Fibroblast of lung (primary cell): ENCODE data around the gene PTPN5. TPM values are rescaled to one million over a fixed set of nuclear protein-coding genes. Genes with fewer than 3 reads are reported as not detected.

Experiments used
- DNase-seq, 2 donors: peaks; one replicate each; pipeline versions ENCODE4 v3.0.0 to v3.0.0-alpha.2; 2010; ENCODE audit warnings: low read depth in 2 of 2
- H2AFZ ChIP-seq: 2 replicates; pipeline ENCODE4 v1.5.1; 2012; ENCODE audit warnings: low read length, control low read depth, inconsistent platforms
- H3K27ac ChIP-seq: 2 replicates; pipeline ENCODE4 v1.5.1; 2011; ENCODE audit warnings: low read length, control low read depth; ENCODE audit not compliant: insufficient read depth
- H3K27me3 ChIP-seq: 2 replicates; pipeline ENCODE4 v1.5.1; 2011; ENCODE audit warnings: mild to moderate bottlenecking, low read length; ENCODE audit not compliant: control insufficient read depth, insufficient read depth
- H3K36me3 ChIP-seq: 2 replicates; pipeline ENCODE4 v1.5.1; 2011; ENCODE audit warnings: low read length; ENCODE audit not compliant: control insufficient read depth, insufficient read depth
- H3K4me1 ChIP-seq: 2 replicates; pipeline ENCODE4 v1.5.1; 2011; ENCODE audit warnings: low read length; ENCODE audit not compliant: control insufficient read depth, insufficient read depth; ENCODE audit errors: extremely low read depth
- H3K4me2 ChIP-seq: 2 replicates; pipeline ENCODE4 v1.5.1; 2011; ENCODE audit warnings: low read length, control low read depth; ENCODE audit not compliant: insufficient read depth; ENCODE audit errors: extremely low read depth
- H3K4me3 ChIP-seq, 4 experiments: fragments of 200-600 bp in 1 of 4; sonication (generic) in 1 of 4; replicated peaks in 1 of 4; 2 replicates each; pipeline ENCODE4 v1.5.1; 2011 to 2016; ENCODE audit warnings: low read length in 4 of 4, low read depth in 3 of 4, mild to moderate bottlenecking in 3 of 4, control low read depth in 2 of 4, inconsistent platforms in 1 of 4, mixed read lengths in 1 of 4; ENCODE audit not compliant: insufficient read depth in 1 of 4; ENCODE audit errors: control extremely low read depth in 1 of 4
- H3K79me2 ChIP-seq: 2 replicates; pipeline ENCODE4 v1.5.1; 2012; ENCODE audit warnings: mild to moderate bottlenecking, low read length, inconsistent platforms; ENCODE audit not compliant: control insufficient read depth, insufficient read depth
- H3K9ac ChIP-seq: 2 replicates; pipeline ENCODE4 v1.5.1; 2011; ENCODE audit warnings: mild to moderate bottlenecking, low read length, control low read depth; ENCODE audit not compliant: insufficient read depth
- H3K9me3 ChIP-seq: 2 replicates; pipeline ENCODE4 v1.5.1; 2012; ENCODE audit warnings: low read depth, low read length; ENCODE audit not compliant: control insufficient read depth, insufficient read depth
- H4K20me1 ChIP-seq: 2 replicates; pipeline ENCODE4 v1.5.1; 2011; ENCODE audit warnings: low read length; ENCODE audit not compliant: control insufficient read depth, insufficient read depth; ENCODE audit errors: extremely low read depth
- EZH2 ChIP-seq: IDR thresholded peaks from 2 replicates; pipeline ENCODE4 v1.5.1; 2012; ENCODE audit warnings: low read length, control low read depth, mild to moderate bottlenecking; ENCODE audit errors: missing control alignments
- polyA plus RNA-seq, 2 donors: library from polyadenylated mRNA; depleted of rRNA in 1 of 2; stranded (reverse) in 1 of 2; unstranded in 1 of 2; fragments of >200 nt; gene quantifications; 2 replicates each; pipeline ENCODE4 v1.2.1, GENCODE V29; 2011 to 2012; ENCODE audit warnings: missing spikeins in 1 of 2
- total RNA-seq: library from RNA; depleted of rRNA; stranded (reverse); fragments of >200 nt; gene quantifications from 2 replicates; pipeline ENCODE4 v1.2.1, GENCODE V29; 2014
- TF ChIP-seq, protein P1 (sequence below), 2 donors: IDR thresholded peaks in 1 of 2; conservative IDR thresholded peaks in 1 of 2; 1 replicate in 1 of 2; 2 replicates in 1 of 2; pipeline ENCODE4 v1.5.1; 2011 to 2012; ENCODE audit warnings: low read length in 2 of 2, control low read depth in 1 of 2, inconsistent platforms in 1 of 2, low read depth in 1 of 2, mild to moderate bottlenecking in 1 of 2

The PTPN5 gene
- total and polyA plus RNA-seq, 2 donors (not counting 1 experiment from before 2014, with no cell fraction given) = not detected

DNA sequence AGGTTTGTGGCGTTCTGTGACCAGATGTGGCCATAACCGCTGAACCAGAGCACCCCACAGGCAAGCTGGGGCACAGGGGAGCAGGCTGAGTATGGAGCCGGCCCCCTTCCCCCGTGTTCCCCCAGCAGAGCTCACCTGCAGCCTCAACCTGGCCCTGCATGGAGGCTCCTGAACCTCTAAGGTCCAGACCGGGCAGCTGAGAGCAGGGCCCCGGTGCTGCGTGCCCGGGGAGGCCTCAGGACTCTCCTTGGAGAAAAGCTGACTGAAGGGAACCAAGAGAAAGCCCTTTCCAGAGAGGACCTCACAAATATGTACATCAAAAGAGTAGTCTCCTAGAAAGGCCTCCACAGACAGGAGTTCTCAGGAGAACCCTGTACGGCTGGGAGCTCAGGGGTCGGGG is 48.2 kb downstream of the PTPN5 start:
- Histone ChIP-seq H3K4me2 (no peak overlapping the region), H3K9ac (no peak overlapping the region), H3K79me2 (no peaks in the 10 kb centered on the region), H3K4me1 (no peaks in the 10 kb centered on the region), H3K36me3 (no peaks in the 10 kb centered on the region), H3K27me3 (no peaks in the 10 kb centered on the region), H3K4me3 (no peak overlapping the region), H2AFZ (no peak overlapping the region), H4K20me1 (no peaks in the 10 kb centered on the region), H3K9me3 (no peaks in the 10 kb centered on the region), H3K27ac (no peak overlapping the region)
- no peak for DNase-seq
- TF ChIP-seq EZH2 = no peak

DNA sequence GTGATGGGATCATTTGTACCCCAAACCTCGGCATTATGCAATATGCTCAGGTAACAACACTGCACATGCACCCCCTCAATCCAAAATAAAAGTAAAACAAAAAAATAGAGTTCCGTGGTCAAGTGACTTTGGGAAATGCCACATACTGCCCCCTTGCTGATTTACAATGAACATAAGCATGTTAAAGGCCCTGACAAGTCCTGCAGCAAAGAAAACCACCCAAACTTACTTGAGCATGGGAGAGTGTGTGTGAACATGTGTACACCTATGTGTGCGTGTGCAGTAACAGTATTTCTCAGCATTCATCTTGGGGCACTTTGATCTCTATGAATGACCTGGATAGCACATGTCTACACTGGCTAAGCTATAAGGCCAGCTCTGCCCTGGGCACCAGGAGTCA is 49.8 kb downstream of the PTPN5 start:
- Histone ChIP-seq H2AFZ (no peak overlapping the region), H3K4me1 (no peaks in the 10 kb centered on the region), H3K27ac (no peak overlapping the region), H3K9ac (no peak overlapping the region), H3K36me3 (no peaks in the 10 kb centered on the region), H3K4me3 (no peak overlapping the region), H4K20me1 (no peaks in the 10 kb centered on the region), H3K9me3 (no peaks in the 10 kb centered on the region), H3K4me2 (no peak overlapping the region), H3K27me3 (no peaks in the 10 kb centered on the region), H3K79me2 (no peaks in the 10 kb centered on the region)
- no peak for DNase-seq
- TF ChIP-seq, protein P1, sequence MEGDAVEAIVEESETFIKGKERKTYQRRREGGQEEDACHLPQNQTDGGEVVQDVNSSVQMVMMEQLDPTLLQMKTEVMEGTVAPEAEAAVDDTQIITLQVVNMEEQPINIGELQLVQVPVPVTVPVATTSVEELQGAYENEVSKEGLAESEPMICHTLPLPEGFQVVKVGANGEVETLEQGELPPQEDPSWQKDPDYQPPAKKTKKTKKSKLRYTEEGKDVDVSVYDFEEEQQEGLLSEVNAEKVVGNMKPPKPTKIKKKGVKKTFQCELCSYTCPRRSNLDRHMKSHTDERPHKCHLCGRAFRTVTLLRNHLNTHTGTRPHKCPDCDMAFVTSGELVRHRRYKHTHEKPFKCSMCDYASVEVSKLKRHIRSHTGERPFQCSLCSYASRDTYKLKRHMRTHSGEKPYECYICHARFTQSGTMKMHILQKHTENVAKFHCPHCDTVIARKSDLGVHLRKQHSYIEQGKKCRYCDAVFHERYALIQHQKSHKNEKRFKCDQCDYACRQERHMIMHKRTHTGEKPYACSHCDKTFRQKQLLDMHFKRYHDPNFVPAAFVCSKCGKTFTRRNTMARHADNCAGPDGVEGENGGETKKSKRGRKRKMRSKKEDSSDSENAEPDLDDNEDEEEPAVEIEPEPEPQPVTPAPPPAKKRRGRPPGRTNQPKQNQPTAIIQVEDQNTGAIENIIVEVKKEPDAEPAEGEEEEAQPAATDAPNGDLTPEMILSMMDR (conservative IDR thresholded peaks at IDR 0.05 in 1 of 2, IDR thresholded peaks at IDR 0.05 in 1 of 2; ENCODE audit: low read depth in 1 of 2, low read length in 2 of 2) = no peak
- no peak for TF ChIP-seq EZH2

DNA sequence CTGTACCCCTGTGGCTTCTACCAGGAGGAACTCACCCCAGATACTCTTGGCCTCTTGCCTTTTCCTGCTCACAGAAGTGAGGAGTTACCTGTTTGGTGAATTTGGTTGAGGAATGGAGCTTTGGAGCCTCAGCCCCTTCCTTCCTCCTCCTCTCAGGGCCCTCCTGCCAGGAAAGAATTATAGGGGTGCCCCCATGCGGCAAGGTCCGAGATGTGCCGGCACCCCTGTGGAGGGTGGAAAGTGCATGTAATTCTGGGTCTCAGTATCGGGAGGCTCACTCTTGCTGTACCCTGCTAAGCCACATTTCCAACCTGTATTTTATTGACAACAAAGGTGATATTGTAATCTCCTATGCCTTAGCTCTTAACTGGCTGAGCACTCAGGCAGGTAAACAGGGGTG is 51.9 kb downstream of the PTPN5 start:
- Histone ChIP-seq H3K27me3 (no peaks in the 10 kb centered on the region), H3K79me2 (no peaks in the 10 kb centered on the region), H3K9ac (no peak overlapping the region), H2AFZ (no peak overlapping the region), H3K4me3 (no peak overlapping the region), H4K20me1 (no peaks in the 10 kb centered on the region), H3K27ac (no peak overlapping the region), H3K4me2 (no peak overlapping the region), H3K36me3 (no peaks in the 10 kb centered on the region), H3K9me3 (no peaks in the 10 kb centered on the region), H3K4me1 (no peaks in the 10 kb centered on the region)
- TF ChIP-seq, protein P1 (conservative IDR thresholded peaks at IDR 0.05 in 1 of 2, IDR thresholded peaks at IDR 0.05 in 1 of 2; ENCODE audit: low read depth in 1 of 2, low read length in 2 of 2) = no peak
- TF ChIP-seq EZH2 = no peak
- no peak for DNase-seq
